ENCODE measurements around the gene STARD9.

STARD9 gene

DNA sequence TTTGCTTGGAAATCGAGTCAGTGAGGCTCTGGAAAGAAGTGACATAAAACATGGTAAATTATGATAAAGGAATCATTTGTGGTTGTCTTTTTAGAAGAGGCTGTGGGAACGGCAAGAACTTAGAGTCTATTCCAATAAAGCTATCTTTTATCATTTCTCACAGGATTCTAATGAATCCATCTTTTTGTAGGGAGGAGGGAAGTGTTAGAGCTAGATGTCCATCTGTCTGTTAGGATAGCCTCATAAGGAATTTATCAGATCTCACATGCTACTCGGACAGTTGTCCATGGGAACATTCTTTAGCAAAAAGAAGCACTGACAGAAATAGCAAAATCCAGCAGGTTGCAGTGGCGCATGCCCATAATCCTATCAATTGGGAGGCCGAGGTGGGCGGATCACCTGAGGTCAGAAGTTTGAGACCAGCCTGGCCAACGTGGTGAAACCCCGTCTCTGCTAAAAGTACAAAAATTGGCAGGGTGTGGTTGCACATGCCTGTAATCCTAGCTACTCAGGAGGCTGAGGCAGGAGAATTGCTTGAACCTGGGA lies 37.0 kb downstream of the STARD9 start:
- Mint-ChIP-seq H3K27ac (no peak overlapping the region), H3K27me3 (ENCODE audit: low read depth, poor library complexity) (no peaks in the 10 kb centered on the region), H3K4me1 (peaks cover 16% of the 10 kb centered on the region), H3K9me3 (no peaks in the 10 kb centered on the region), H3K4me3 (no peak overlapping the region), H3K36me3 (ENCODE audit: low read depth) (peaks cover 9% of the 10 kb centered on the region)
- no peak for DNase-seq
- TF ChIP-seq, protein P1, sequence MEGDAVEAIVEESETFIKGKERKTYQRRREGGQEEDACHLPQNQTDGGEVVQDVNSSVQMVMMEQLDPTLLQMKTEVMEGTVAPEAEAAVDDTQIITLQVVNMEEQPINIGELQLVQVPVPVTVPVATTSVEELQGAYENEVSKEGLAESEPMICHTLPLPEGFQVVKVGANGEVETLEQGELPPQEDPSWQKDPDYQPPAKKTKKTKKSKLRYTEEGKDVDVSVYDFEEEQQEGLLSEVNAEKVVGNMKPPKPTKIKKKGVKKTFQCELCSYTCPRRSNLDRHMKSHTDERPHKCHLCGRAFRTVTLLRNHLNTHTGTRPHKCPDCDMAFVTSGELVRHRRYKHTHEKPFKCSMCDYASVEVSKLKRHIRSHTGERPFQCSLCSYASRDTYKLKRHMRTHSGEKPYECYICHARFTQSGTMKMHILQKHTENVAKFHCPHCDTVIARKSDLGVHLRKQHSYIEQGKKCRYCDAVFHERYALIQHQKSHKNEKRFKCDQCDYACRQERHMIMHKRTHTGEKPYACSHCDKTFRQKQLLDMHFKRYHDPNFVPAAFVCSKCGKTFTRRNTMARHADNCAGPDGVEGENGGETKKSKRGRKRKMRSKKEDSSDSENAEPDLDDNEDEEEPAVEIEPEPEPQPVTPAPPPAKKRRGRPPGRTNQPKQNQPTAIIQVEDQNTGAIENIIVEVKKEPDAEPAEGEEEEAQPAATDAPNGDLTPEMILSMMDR (IDR thresholded peaks at IDR 0.05), result no peak

GRCh38 chr15:42616107-42616506 lies 40.7 kb downstream of the STARD9 start:
- DNase-seq, result no peak
- Mint-ChIP-seq H3K36me3 (ENCODE audit: low read depth) (no peaks in the 10 kb centered on the region), H3K27me3 (ENCODE audit: low read depth, poor library complexity) (peaks cover 3% of the 10 kb centered on the region), H3K4me1 (no peaks in the 10 kb centered on the region), H3K9me3 (no peaks in the 10 kb centered on the region), H3K4me3 (no peak overlapping the region), H3K27ac (no peak overlapping the region)
- TF ChIP-seq, protein P1 (IDR thresholded peaks at IDR 0.05), result no peak

- no peak overlapping the region for H3K27ac Mint-ChIP-seq
- H3K4me3 Mint-ChIP-seq, result no peak overlapping the region
- DNase-seq, result no peak
- TF ChIP-seq, protein P1 (IDR thresholded peaks at IDR 0.05), result no peak
- H3K9me3 Mint-ChIP-seq, result no peaks in the 10 kb centered on the region
- peaks cover 3% of the 10 kb centered on the region for H3K27me3 Mint-ChIP-seq (ENCODE audit: low read depth, poor library complexity)
- peaks cover 6% of the 10 kb centered on the region for H3K4me1 Mint-ChIP-seq
- no peaks in the 10 kb centered on the region for H3K36me3 Mint-ChIP-seq (ENCODE audit: low read depth)
Observed at GRCh38 chr15:42619656-42620371, 44.4 kb downstream of the STARD9 start.

- DNase-seq, result no peak
Observed at GRCh38 chr15:42621386-42621785, 46.0 kb downstream of the STARD9 start.

DNA sequence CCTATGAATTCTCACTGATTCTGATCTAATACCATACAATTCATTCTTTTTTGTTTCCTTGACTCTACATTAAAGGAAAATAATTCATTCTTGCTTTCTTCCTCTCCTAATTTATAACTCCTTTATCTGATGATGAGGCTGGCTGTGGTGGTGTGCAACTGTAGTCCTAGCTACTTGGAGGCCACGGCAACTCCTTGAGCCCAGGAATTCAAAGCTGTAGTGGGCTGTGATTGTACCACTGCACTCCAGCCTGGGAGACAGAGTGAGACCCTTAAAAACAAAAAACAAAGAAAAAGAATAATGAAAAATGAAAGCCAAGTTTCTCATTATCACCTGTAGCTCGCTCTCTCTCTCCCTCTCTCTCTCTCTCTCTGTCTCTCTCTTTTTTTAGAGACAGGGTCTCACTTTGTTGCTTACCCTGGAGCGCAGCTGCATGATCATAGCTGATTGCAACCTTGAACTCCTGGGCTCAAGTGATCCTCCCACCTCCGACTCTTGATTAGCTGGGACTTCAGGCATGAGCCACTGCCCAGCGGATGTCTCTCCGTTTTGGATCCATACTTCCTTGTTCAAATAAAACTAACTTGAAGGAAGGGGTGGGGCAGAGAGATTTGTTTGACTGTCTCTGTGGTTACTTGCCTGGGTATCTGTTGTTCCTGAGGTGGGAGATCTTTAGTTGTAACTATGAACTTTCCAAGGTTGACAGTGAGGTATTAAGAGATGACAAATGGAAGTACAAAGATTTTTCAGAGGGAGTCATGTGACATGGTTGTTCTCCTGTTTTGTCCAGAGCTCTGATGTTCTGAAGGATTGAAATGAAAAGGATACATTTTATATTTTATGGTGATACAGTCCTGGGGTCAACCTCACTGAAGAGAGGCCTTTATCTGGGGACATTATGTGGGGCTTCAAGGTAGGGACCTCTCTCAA lies 46.9 kb downstream of the STARD9 start:
- Mint-ChIP-seq H3K27me3 (ENCODE audit: low read depth, poor library complexity) (peaks cover 3% of the 10 kb centered on the region), H3K27ac (peak overlapping the region; percentile 22), H3K36me3 (ENCODE audit: low read depth) (peaks cover 1% of the 10 kb centered on the region), H3K4me3 (no peak overlapping the region), H3K9me3 (peaks cover under 1% of the 10 kb centered on the region), H3K4me1 (peaks cover 6% of the 10 kb centered on the region)
- TF ChIP-seq, protein P1 (IDR thresholded peaks at IDR 0.05), result no peak
- no peak for DNase-seq

More at GRCh38 chr15:42621386-42621785, 46.0 kb downstream of the STARD9 start:
- no peak overlapping the region for H3K27ac Mint-ChIP-seq
- H3K4me1 Mint-ChIP-seq, result peaks cover 6% of the 10 kb centered on the region
- no peak overlapping the region for H3K4me3 Mint-ChIP-seq
- H3K27me3 Mint-ChIP-seq (ENCODE audit: low read depth, poor library complexity), result peaks cover 3% of the 10 kb centered on the region
- no peaks in the 10 kb centered on the region for H3K9me3 Mint-ChIP-seq
- TF ChIP-seq, protein P1 (IDR thresholded peaks at IDR 0.05), result no peak
- H3K36me3 Mint-ChIP-seq (ENCODE audit: low read depth), result no peaks in the 10 kb centered on the region
